HFFc6 (cell line): ENCODE results near the gene HDAC2. TPM values are rescaled to one million over a fixed set of nuclear protein-coding genes. Genes with fewer than 3 reads are reported as not detected.

Experiments used
- DNase-seq: peaks from one replicate; pipeline ENCODE4 v3.0.0-alpha.2; 2018
- H3K27ac Mint-ChIP-seq: 2 replicates; pipeline ENCODE4 v1.8.0; 2020; ENCODE audit warnings: mild to moderate bottlenecking, mixed read lengths
- H3K27me3 Mint-ChIP-seq: 2 replicates; pipeline ENCODE4 v1.8.0; 2021; ENCODE audit warnings: mild to moderate bottlenecking, moderate library complexity, mixed read lengths; ENCODE audit not compliant: insufficient read depth
- H3K36me3 Mint-ChIP-seq: 2 replicates; pipeline ENCODE4 v1.8.0; 2021; ENCODE audit warnings: low read depth, mixed read lengths
- H3K4me1 Mint-ChIP-seq: 2 replicates; pipeline ENCODE4 v1.8.0; 2020; ENCODE audit warnings: low read depth, mixed read lengths
- H3K4me3 Mint-ChIP-seq: 2 replicates; pipeline ENCODE4 v1.8.0; 2020; ENCODE audit warnings: mild to moderate bottlenecking, moderate library complexity, mixed read lengths
- H3K9me3 Mint-ChIP-seq: 2 replicates; pipeline ENCODE4 v1.8.0; 2020; ENCODE audit warnings: mild to moderate bottlenecking, mixed read lengths
- CTCF ChIP-seq: fragments of 200-600 bp; sonication (generic); IDR thresholded peaks from 2 replicates; pipeline ENCODE4 v1.5.0; 2021; ENCODE audit warnings: antibody characterized with exemption, mild to moderate bottlenecking
- total RNA-seq, 6 experiments: library from RNA; stranded (reverse); fragmentation: NEBNext Ultra II Directional; extraction: Animal tissue kit (Norgen Biotek cat#: 25700); gene quantifications; 2 replicates in 1 of 6; 3 replicates in 5 of 6; pipeline ENCODE4 v1.2.3, GENCODE V29; 2021

HDAC2 gene
- total RNA-seq, 6 experiments from 2014 or later = 85.8 to 108 (median 103) TPM

DNA sequence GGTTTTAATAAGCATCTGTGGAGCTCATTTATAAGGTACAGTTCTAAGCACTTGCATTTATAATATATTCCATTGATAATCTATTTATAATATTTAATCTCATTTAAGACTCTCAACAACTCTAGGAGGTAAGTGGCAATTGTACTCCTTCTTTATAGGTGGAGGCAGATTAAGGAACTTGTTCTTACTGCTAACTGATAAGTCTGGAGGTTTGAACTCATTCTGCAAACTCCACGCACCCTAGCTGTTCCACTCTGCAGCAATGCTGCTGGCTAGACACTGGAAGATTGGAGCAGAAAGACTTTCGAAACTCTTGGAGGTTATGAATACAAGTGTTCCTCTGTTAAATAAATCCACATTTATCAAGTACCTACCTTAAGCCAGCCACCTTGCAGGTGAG lies 793 bp upstream of the HDAC2 start:
- no peak for TF ChIP-seq CTCF
- no peak for DNase-seq
- peak overlapping the region; percentile 94 for H3K4me3 Mint-ChIP-seq

DNA sequence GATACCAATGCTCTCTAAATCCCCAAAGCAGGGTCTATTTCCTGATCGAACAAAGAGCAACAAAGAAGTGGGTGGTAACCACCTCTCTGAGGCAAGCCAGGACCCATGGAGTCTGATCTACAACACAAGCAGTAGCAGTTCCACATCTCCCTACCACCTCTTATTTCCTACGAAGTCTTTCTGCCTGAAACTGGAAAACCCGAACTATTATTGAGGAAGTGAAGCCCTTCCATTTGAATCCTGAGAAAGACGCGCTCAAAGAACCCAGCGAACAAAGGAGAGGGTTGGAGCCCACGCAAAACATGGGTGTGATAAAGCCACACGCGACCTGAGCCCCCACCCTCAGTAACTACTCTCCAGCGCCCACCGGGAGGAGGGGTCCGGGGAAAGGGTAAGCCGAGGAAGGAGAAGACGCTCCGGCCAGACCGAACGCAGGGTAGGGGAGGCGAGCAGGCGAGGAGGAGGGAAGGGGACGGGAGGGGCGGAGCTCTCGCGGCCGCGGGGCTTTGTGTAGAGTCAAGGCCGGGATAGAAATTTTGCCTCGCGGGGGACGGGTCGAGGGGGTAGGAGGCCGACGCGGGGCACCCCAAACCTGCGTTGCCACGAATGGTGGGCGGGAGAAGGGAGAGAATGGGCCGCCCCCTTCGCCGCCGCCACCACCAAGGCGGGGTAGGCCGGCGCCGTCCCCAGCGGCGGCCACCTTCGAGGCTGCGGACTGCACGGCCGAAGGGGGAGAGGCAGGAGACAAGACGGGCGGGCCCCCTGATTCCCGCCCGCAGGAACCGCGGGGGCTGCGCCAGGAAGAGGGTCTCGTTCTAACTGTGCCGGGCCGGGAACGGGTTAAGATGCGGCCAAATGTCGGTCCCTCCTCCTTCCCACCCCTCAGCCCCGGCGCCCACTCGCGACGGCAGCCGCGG lies 802 bp downstream of the HDAC2 start:
- H3K36me3 Mint-ChIP-seq = no peaks in the 10 kb centered on the region
- DNase-seq = no peak
- peak overlapping the region; percentile 94 for H3K4me3 Mint-ChIP-seq
- H3K9me3 Mint-ChIP-seq = no peaks in the 10 kb centered on the region
- TF ChIP-seq CTCF = no peak
- H3K27ac Mint-ChIP-seq = peak overlapping the region; percentile 99
- peaks cover 2% of the 10 kb centered on the region; the same call in 1 of the 2 replicates for H3K27me3 Mint-ChIP-seq
- peaks cover 37% of the 10 kb centered on the region for H3K4me1 Mint-ChIP-seq

More for the DNA sequence above, 793 bp upstream of the HDAC2 start:
- H3K27me3 Mint-ChIP-seq = peaks cover 2% of the 10 kb centered on the region; the same call in 1 of the 2 replicates
- H3K9me3 Mint-ChIP-seq = no peaks in the 10 kb centered on the region
- H3K36me3 Mint-ChIP-seq = no peaks in the 10 kb centered on the region
- H3K27ac Mint-ChIP-seq = peak overlapping the region; percentile 99; the same call in 1 of the 2 replicates
- peaks cover 39% of the 10 kb centered on the region for H3K4me1 Mint-ChIP-seq

GRCh38 chr6:113968472-113968871 lies 2.5 kb downstream of the HDAC2 start:
- no peaks in the 10 kb centered on the region for H3K36me3 Mint-ChIP-seq
- H3K4me1 Mint-ChIP-seq = peaks cover 44% of the 10 kb centered on the region
- H3K4me3 Mint-ChIP-seq = peak overlapping the region; percentile 94
- no peak overlapping the region for H3K27ac Mint-ChIP-seq
- DNase-seq = no peak
- TF ChIP-seq CTCF = no peak
- no peaks in the 10 kb centered on the region for H3K9me3 Mint-ChIP-seq
- H3K27me3 Mint-ChIP-seq = peaks cover 2% of the 10 kb centered on the region; the same call in 1 of the 2 replicates

DNA sequence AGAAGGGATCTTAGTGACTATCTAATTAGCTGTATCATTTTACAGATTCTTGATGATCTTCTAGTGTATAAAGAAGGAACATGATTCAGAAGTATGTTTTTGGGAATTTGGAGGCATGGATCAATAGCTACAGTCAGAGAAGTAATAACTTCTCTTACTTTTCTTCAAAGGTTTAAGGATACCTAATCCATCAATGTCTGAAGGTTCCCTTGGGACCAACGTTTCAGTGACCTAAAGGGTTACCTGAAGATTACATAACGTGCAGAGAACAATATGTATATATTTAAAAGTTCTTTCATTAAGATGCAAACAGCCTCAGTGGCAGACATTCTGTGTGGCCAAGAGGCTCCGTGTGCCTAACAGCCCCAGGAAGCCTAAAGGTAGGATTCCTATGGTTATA lies 3.2 kb downstream of the HDAC2 start:
- H3K36me3 Mint-ChIP-seq = no peaks in the 10 kb centered on the region
- no peak overlapping the region for H3K27ac Mint-ChIP-seq
- TF ChIP-seq CTCF = no peak
- no peak for DNase-seq
- H3K9me3 Mint-ChIP-seq = no peaks in the 10 kb centered on the region
- peaks cover 2% of the 10 kb centered on the region; the same call in 1 of the 2 replicates for H3K27me3 Mint-ChIP-seq
- H3K4me1 Mint-ChIP-seq = peaks cover 44% of the 10 kb centered on the region
- H3K4me3 Mint-ChIP-seq = no peak overlapping the region; the same call in 1 of the 2 replicates

DNA sequence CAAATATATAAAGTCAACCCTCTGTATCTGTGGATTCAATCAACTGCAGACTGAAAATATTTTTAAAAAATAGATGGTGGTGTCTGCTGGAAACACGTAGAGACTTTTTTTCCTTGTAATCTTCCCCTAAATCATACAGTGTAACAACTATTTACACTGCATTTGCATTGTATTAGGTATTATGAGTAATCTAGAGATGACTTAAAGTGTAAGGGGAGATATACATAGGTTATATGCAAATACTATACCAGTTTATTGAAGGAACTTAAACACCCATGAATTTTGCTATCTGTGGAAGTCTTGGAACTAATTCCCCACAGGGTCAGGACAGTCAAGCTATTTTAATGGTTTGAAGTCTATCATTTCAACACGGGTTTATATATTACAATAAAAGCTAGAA lies 10.2 kb downstream of the HDAC2 start:
- no peak overlapping the region for H3K4me3 Mint-ChIP-seq
- TF ChIP-seq CTCF = no peak
- peaks cover 6% of the 10 kb centered on the region; the same call in 1 of the 2 replicates for H3K36me3 Mint-ChIP-seq
- H3K27ac Mint-ChIP-seq = no peak overlapping the region
- H3K4me1 Mint-ChIP-seq = peaks cover 26% of the 10 kb centered on the region
- H3K27me3 Mint-ChIP-seq = no peaks in the 10 kb centered on the region
- no peak for DNase-seq
- H3K9me3 Mint-ChIP-seq = no peaks in the 10 kb centered on the region
